NB4 (cell line): ENCODE measurements around the gene RCOR3.

ENCODE experiments used
- MYC ChIP-seq: IDR thresholded peaks from 2 replicates; pipeline ENCODE4 v1.6.1; 2011; ENCODE audit warnings: low read depth, low read length
- POLR2A ChIP-seq: IDR thresholded peaks from 2 replicates; pipeline ENCODE4 v1.6.1; 2011; ENCODE audit warnings: mild to moderate bottlenecking; ENCODE audit not compliant: insufficient read length; ENCODE audit errors: extremely low read depth
- TF ChIP-seq, protein P1 (sequence below): IDR thresholded peaks from one replicate; pipeline ENCODE4 v1.5.1; 2012; ENCODE audit warnings: low read depth, low read length
- TF ChIP-seq, protein P2 (sequence below): IDR thresholded peaks from 2 replicates; pipeline ENCODE4 v1.6.1; 2011; ENCODE audit warnings: low read depth, low read length

DNA sequence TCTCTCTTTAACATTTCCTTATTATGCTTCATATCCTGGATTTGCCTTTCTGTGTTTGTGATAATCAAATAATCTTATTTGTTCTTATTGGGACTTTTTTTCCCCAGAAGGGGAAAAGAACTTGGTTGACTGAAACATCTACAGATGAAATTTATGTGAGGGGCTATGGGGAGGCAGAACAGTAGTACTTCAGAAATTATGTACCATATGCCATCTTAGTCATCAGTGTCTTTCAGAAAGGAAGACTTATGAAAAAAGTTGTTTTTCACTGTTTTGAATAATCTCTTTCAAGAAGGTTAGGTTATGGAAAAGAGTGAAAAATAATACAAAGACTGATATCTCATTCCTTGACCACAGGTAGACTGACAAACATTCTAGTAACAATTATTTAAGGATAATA lies 37.2 kb downstream of the RCOR3 start:
- TF ChIP-seq, protein P1, sequence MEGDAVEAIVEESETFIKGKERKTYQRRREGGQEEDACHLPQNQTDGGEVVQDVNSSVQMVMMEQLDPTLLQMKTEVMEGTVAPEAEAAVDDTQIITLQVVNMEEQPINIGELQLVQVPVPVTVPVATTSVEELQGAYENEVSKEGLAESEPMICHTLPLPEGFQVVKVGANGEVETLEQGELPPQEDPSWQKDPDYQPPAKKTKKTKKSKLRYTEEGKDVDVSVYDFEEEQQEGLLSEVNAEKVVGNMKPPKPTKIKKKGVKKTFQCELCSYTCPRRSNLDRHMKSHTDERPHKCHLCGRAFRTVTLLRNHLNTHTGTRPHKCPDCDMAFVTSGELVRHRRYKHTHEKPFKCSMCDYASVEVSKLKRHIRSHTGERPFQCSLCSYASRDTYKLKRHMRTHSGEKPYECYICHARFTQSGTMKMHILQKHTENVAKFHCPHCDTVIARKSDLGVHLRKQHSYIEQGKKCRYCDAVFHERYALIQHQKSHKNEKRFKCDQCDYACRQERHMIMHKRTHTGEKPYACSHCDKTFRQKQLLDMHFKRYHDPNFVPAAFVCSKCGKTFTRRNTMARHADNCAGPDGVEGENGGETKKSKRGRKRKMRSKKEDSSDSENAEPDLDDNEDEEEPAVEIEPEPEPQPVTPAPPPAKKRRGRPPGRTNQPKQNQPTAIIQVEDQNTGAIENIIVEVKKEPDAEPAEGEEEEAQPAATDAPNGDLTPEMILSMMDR, result no peak
- TF ChIP-seq, protein P2, sequence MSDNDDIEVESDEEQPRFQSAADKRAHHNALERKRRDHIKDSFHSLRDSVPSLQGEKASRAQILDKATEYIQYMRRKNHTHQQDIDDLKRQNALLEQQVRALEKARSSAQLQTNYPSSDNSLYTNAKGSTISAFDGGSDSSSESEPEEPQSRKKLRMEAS, result no peak
- TF ChIP-seq POLR2A (no peak), MYC (no peak)
